IMR-90 (cell line): ENCODE measurements around the gene FHDC1. TPM values are rescaled to one million over a fixed set of nuclear protein-coding genes. Genes with fewer than 3 reads are reported as not detected.

Experiments
- ATAC-seq: fragments of 200-7000 bp; cut with Tn5 transposase; 2 replicates; pipeline ENCODE4 v1.9.1; 2020; ENCODE audit warnings: low read depth, mild to moderate bottlenecking, moderate library complexity
- BruUV-seq: library from RNA; stranded (reverse); fragments of 400-500 nt; replicated peaks from 2 replicates; lab custom pipeline; 2021; lab: Mats Ljungman, UMichigan
- CTCF ChIA-PET: fragments of 300-600 bp; formaldehyde crosslinking; extraction: SDS; loops from one replicate; lab custom pipeline; 2021; ENCODE audit warnings: antibody characterized with exemption; lab: Yijun Ruan, JAX
- POLR2A ChIA-PET: fragments of 300-600 bp; sonication (Branson Sonifier 250); formaldehyde crosslinking; loops from one replicate; lab custom pipeline; 2022; ENCODE audit warnings: antibody characterized with exemption; ENCODE audit not compliant: unreplicated experiment; lab: Charles Lee
- DNase-seq: peaks from one replicate; pipeline ENCODE4 v3.0.0; 2013
- H2AFZ ChIP-seq: replicated peaks from 2 replicates; pipeline ENCODE3; 2013; ENCODE audit warnings: low read length, mild to moderate bottlenecking; ENCODE audit not compliant: poor library complexity
- H2AK5ac ChIP-seq: 2 replicates; pipeline ENCODE4 v1.6.1; 2013; ENCODE audit warnings: low read depth, low read length, inconsistent platforms
- H2AK9ac ChIP-seq: replicated peaks from 2 replicates; pipeline ENCODE3; 2013; ENCODE audit warnings: mild to moderate bottlenecking, low read depth, low read length, moderate library complexity; ENCODE audit not compliant: poor library complexity
- H2BK120ac ChIP-seq: 2 replicates; pipeline ENCODE4 v1.6.1; 2013; ENCODE audit warnings: low read depth, low read length, inconsistent platforms
- H2BK15ac ChIP-seq: 3 replicates; pipeline ENCODE4 v1.6.1; 2013; ENCODE audit warnings: low read depth, low read length, inconsistent platforms
- H2BK20ac ChIP-seq: 2 replicates; pipeline ENCODE4 v1.6.1; 2013; ENCODE audit warnings: low read depth, mild to moderate bottlenecking, inconsistent platforms, low read length, moderate library complexity
- H2BK5ac ChIP-seq: 2 replicates; pipeline ENCODE4 v1.6.1; 2013; ENCODE audit warnings: mild to moderate bottlenecking, low read depth, low read length, inconsistent platforms; ENCODE audit not compliant: poor library complexity, severe bottlenecking
- H3K14ac ChIP-seq: replicated peaks from 2 replicates; pipeline ENCODE4 v1.6.1; 2013; ENCODE audit warnings: low read depth, low read length, inconsistent platforms
- H3K18ac ChIP-seq: 2 replicates; pipeline ENCODE4 v1.6.1; 2013; ENCODE audit warnings: low read depth, low read length, control low read depth
- H3K23ac ChIP-seq: 2 replicates; pipeline ENCODE4 v1.6.1; 2013; ENCODE audit warnings: low read depth, low read length, inconsistent platforms
- H3K27ac ChIP-seq: 2 replicates; pipeline ENCODE4 v1.5.1; 2013; ENCODE audit warnings: mild to moderate bottlenecking, control low read depth, low read length; ENCODE audit not compliant: insufficient read depth
- H3K27me3 ChIP-seq: 2 replicates; pipeline ENCODE4 v1.6.1; 2013; ENCODE audit warnings: low read length; ENCODE audit not compliant: control insufficient read depth, insufficient read depth
- H3K36me3 ChIP-seq: 2 replicates; pipeline ENCODE4 v1.6.1; 2013; ENCODE audit warnings: low read length, mixed read lengths; ENCODE audit not compliant: control insufficient read depth, insufficient read depth
- H3K4ac ChIP-seq: 2 replicates; pipeline ENCODE4 v1.6.1; 2013; ENCODE audit warnings: low read depth, low read length, inconsistent platforms
- H3K4me1 ChIP-seq: 2 replicates; pipeline ENCODE4 v1.6.1; 2013; ENCODE audit warnings: low read length, mixed read lengths; ENCODE audit not compliant: control insufficient read depth, insufficient read depth
- H3K4me2 ChIP-seq: 2 replicates; pipeline ENCODE4 v1.6.1; 2013; ENCODE audit warnings: low read depth, mild to moderate bottlenecking, control low read depth, low read length, moderate library complexity
- H3K4me3 ChIP-seq: 2 replicates; pipeline ENCODE4 v1.5.1; 2013; ENCODE audit warnings: low read depth, mild to moderate bottlenecking, control low read depth, low read length, moderate library complexity; ENCODE audit not compliant: insufficient read depth
- H3K56ac ChIP-seq: 2 replicates; pipeline ENCODE4 v1.6.1; 2013; ENCODE audit warnings: low read length, inconsistent platforms; ENCODE audit not compliant: insufficient read depth; ENCODE audit errors: extremely low read depth
- H3K79me1 ChIP-seq, 2 experiments: 2 replicates each; pipeline ENCODE4 v1.6.1; 2013; ENCODE audit warnings: low read length in 2 of 2, inconsistent platforms in 1 of 2, low read depth in 1 of 2
- H3K9ac ChIP-seq: 2 replicates; pipeline ENCODE4 v1.6.1; 2013; ENCODE audit warnings: low read depth, low read length, control low read depth
- H3K9me1 ChIP-seq: 2 replicates; pipeline ENCODE4 v1.6.1; 2013; ENCODE audit warnings: low read length, inconsistent platforms; ENCODE audit not compliant: insufficient read depth
- H3K9me3 ChIP-seq: 2 replicates; pipeline ENCODE4 v1.6.1; 2013; ENCODE audit warnings: low read length; ENCODE audit not compliant: control insufficient read depth, insufficient read depth
- H4K20me1 ChIP-seq: 2 replicates; pipeline ENCODE4 v1.6.1; 2013; ENCODE audit warnings: low read length, inconsistent platforms; ENCODE audit not compliant: insufficient read depth
- H4K5ac ChIP-seq: 2 replicates; pipeline ENCODE4 v1.6.1; 2013; ENCODE audit warnings: mild to moderate bottlenecking, low read depth, low read length, control low read depth
- H4K8ac ChIP-seq, 2 experiments: 2 replicates each; pipeline ENCODE4 v1.6.1; 2013; ENCODE audit warnings: low read depth in 2 of 2, low read length in 2 of 2, control low read depth in 1 of 2, inconsistent platforms in 1 of 2
- H4K91ac ChIP-seq: 2 replicates; pipeline ENCODE4 v1.6.1; 2013; ENCODE audit warnings: low read depth, low read length, inconsistent platforms; ENCODE audit not compliant: insufficient read depth
- BHLHE40 ChIP-seq: fragments of 150-350 bp; IDR thresholded peaks from 2 replicates; pipeline ENCODE4 v1.6.1; 2016; ENCODE audit warnings: mild to moderate bottlenecking, low read depth, low read length
- FOS ChIP-seq: fragments of 150-350 bp; IDR thresholded peaks from 2 replicates; pipeline ENCODE4 v1.6.1; 2016; ENCODE audit warnings: low read depth, low read length
- MAZ ChIP-seq: IDR thresholded peaks from 2 replicates; pipeline ENCODE4 v1.6.1; 2012; ENCODE audit warnings: low read depth, mild to moderate bottlenecking, low read length, improper control_type of control experiment, moderate library complexity, borderline replicate concordance
- MXI1 ChIP-seq: IDR thresholded peaks from 2 replicates; pipeline ENCODE4 v1.6.1; 2012; ENCODE audit warnings: low read depth, mild to moderate bottlenecking, low read length, moderate library complexity, borderline replicate concordance
- NFE2L2 ChIP-seq: fragments of 150-350 bp; IDR thresholded peaks from 2 replicates; pipeline ENCODE4 v1.6.1; 2016; ENCODE audit warnings: low read depth, mild to moderate bottlenecking, low read length
- POLR2A ChIP-seq: IDR thresholded peaks from 2 replicates; pipeline ENCODE4 v1.6.1; 2012; ENCODE audit warnings: mild to moderate bottlenecking, low read depth, low read length
- RAD21 ChIP-seq: IDR thresholded peaks from 2 replicates; pipeline ENCODE4 v1.6.1; 2012; ENCODE audit warnings: low read length, improper control_type of control experiment
- RCOR1 ChIP-seq: IDR thresholded peaks from 2 replicates; pipeline ENCODE4 v1.6.1; 2012; ENCODE audit warnings: mild to moderate bottlenecking, low read length, improper control_type of control experiment; ENCODE audit not compliant: insufficient replicate concordance
- WGBS, 2 experiments: methylation state at CpG; one replicate each; pipeline versions ENCODE4 v1.1.5 to v1.1.7; 2013; ENCODE audit warnings: missing lambda C conversion rate in 2 of 2; ENCODE audit not compliant: insufficient read length in 1 of 2; ENCODE audit errors: extremely low coverage in 2 of 2; 5-methylcytosine and 5-hydroxymethylcytosine counted together
- dilution Hi-C: fragments of 300-500 bp; cut with HindIII; formaldehyde crosslinking; loops from one replicate; pipeline ENCODE4 v1.14.3; 2018; ENCODE audit warnings: low sequenced_read_pairs; ENCODE audit not compliant: unreplicated experiment
- in situ Hi-C: fragments of 300-500 bp; cut with MboI; formaldehyde crosslinking; loops from 3 replicates; pipeline ENCODE4 v1.14.3; 2019; ENCODE audit warnings: low sequenced_read_pairs, inconsistent platforms, mixed read lengths
- intact Hi-C: fragments of 100-400 bp; cut with micrococcal nuclease; formaldehyde crosslinking; loops from 2 replicates; pipeline ENCODE4 v1.10.0; 2022
- polyA plus RNA-seq, 3 experiments: library from polyadenylated mRNA; depleted of rRNA; stranded (reverse); fragments of >200 nt; gene quantifications; 2 replicates each; pipeline ENCODE4 v1.2.3, GENCODE V29; 2012; ENCODE audit warnings: low replicate concordance in 1 of 3
- total RNA-seq: library from RNA; depleted of rRNA; stranded (reverse); fragments of >200 nt; gene quantifications from 2 replicates; pipeline ENCODE4 v1.2.3, GENCODE V29; 2012
- TF ChIP-seq, protein P1 (sequence below): fragments of 150-350 bp; IDR thresholded peaks from 2 replicates; pipeline ENCODE4 v1.6.1; 2016; ENCODE audit warnings: low read depth, mild to moderate bottlenecking, low read length, moderate library complexity, borderline replicate concordance

FHDC1 gene
- total and polyA plus RNA-seq, 2 of the 4 experiments (the other 2 are of a cell fraction): under 0.01 to 0.09 TPM

DNA sequence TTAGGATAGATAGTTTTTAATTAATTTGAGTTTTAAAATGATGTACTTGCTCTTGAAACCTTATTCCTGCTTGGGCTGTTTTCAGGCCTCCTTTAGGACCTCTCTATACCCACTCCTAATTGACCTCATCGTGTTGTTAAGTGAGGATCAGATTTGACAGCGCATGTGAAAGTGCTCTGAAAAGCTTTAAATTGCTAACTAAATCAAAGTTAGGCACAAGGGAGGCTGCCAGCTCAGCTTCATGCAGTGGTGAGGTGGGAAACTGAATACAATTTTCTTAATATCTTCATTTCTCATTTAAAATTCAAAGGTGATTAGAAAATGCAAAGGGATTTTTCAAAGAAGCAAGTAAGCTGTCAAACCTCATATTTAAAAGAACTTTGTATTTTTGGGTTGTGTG, 20.0 kb downstream of the FHDC1 start:
- Histone ChIP-seq H2BK20ac (no peak overlapping the region), H4K5ac (no peak overlapping the region), H3K9ac (no peak overlapping the region), H3K4me1 (peaks cover 10% of the 10 kb centered on the region), H3K9me1 (no peaks in the 10 kb centered on the region; the same call in 1 of the 2 replicates), H3K14ac (no peak overlapping the region), H3K4ac (no peak overlapping the region), H3K9me3 (no peaks in the 10 kb centered on the region), H4K20me1 (no peaks in the 10 kb centered on the region), H2AK9ac (no peak overlapping the region), H3K27ac (no peak overlapping the region), H2BK5ac (no peak overlapping the region), H2BK120ac (no peak overlapping the region; the same call in 1 of the 2 replicates), H3K36me3 (no peaks in the 10 kb centered on the region), H2AK5ac (no peak overlapping the region), H3K56ac (no peak overlapping the region), H3K79me1 (no peaks in the 10 kb centered on the region), H3K18ac (no peak overlapping the region), H2AFZ (no peak overlapping the region), H4K8ac (no peak overlapping the region), H3K27me3 (no peaks in the 10 kb centered on the region), H3K23ac (no peak overlapping the region), H3K4me2 (no peak overlapping the region), H3K4me3 (no peak overlapping the region), H4K91ac (no peak overlapping the region), H2BK15ac (no peak overlapping the region)
- in situ Hi-C loops: no loop called here
- CTCF ChIA-PET: no interaction called here
- ATAC-seq (no peak), DNase-seq (no peak)
- intact Hi-C loops: no loop called here
- no CpG with 5 or more reads among the region's 2 CpGs for WGBS, 2 experiments
- dilution Hi-C loops: no loop called here
- TF ChIP-seq RCOR1: no peak
- TF ChIP-seq MXI1: no peak
- no peak for TF ChIP-seq FOS
- TF ChIP-seq MAZ: no peak
- no peak for TF ChIP-seq BHLHE40
- TF ChIP-seq NFE2L2: no peak
- TF ChIP-seq POLR2A: no peak
- TF ChIP-seq RAD21: no peak
- TF ChIP-seq, protein P1, sequence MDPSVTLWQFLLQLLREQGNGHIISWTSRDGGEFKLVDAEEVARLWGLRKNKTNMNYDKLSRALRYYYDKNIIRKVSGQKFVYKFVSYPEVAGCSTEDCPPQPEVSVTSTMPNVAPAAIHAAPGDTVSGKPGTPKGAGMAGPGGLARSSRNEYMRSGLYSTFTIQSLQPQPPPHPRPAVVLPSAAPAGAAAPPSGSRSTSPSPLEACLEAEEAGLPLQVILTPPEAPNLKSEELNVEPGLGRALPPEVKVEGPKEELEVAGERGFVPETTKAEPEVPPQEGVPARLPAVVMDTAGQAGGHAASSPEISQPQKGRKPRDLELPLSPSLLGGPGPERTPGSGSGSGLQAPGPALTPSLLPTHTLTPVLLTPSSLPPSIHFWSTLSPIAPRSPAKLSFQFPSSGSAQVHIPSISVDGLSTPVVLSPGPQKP: no peak
- BruUV-seq: no TSS peak
- POLR2A ChIA-PET: no interaction called here
